HEK293 (cell line): ENCODE results near the gene SUPT4H1.

Experiments used
- TCF7L2 ChIP-seq: IDR thresholded peaks from 2 replicates; pipeline ENCODE4 v1.6.1; 2011; ENCODE audit warnings: low read depth, mild to moderate bottlenecking, inconsistent platforms, low read length, moderate library complexity, borderline replicate concordance
- ZBTB21 ChIP-seq: fragments of 450-650 bp; formaldehyde crosslinking; IDR thresholded peaks from 2 replicates; pipeline ENCODE4 v1.5.1; 2017; ENCODE audit warnings: missing biosample characterization, missing genetic modification characterization
- ZEB2 ChIP-seq: fragments of 450-650 bp; formaldehyde crosslinking; IDR thresholded peaks from 2 replicates; pipeline ENCODE4 v1.5.1; 2016; ENCODE audit warnings: missing biosample characterization, missing genetic modification characterization
- TF ChIP-seq, protein P1 (sequence below): fragments of 450-650 bp; formaldehyde crosslinking; IDR thresholded peaks from 2 replicates; pipeline ENCODE4 v1.5.1; 2016; ENCODE audit warnings: missing biosample characterization, missing genetic modification characterization

DNA sequence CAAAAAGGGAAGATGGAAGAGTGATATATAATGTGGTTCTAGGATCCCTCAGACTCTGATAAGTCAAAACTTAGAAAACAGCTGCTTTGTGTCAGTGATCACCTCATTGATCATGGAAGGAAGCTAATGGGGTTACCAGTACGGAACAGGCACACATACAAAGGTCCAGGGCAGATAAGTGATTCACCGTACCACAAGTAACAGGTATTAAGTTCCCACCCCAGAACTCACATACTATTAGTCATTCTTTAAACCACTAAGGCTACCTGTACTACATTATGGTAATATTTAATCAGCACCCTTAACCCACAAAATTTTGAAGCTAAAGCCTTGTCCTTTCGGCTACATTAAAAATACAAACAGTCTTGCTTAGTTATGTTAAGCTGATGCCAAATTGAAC lies 48.0 kb upstream of the SUPT4H1 start:
- TF ChIP-seq, protein P1, sequence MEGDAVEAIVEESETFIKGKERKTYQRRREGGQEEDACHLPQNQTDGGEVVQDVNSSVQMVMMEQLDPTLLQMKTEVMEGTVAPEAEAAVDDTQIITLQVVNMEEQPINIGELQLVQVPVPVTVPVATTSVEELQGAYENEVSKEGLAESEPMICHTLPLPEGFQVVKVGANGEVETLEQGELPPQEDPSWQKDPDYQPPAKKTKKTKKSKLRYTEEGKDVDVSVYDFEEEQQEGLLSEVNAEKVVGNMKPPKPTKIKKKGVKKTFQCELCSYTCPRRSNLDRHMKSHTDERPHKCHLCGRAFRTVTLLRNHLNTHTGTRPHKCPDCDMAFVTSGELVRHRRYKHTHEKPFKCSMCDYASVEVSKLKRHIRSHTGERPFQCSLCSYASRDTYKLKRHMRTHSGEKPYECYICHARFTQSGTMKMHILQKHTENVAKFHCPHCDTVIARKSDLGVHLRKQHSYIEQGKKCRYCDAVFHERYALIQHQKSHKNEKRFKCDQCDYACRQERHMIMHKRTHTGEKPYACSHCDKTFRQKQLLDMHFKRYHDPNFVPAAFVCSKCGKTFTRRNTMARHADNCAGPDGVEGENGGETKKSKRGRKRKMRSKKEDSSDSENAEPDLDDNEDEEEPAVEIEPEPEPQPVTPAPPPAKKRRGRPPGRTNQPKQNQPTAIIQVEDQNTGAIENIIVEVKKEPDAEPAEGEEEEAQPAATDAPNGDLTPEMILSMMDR (tag by site-specific recombination): no peak
- TF ChIP-seq TCF7L2 (no peak), ZEB2 (no peak), ZBTB21 (tag by site-specific recombination) (no peak)
